GM19099 (cell line): ENCODE results near the gene SLC18A2.

Experiments
- POLR2A ChIP-seq: IDR thresholded peaks from 3 replicates; pipeline ENCODE4 v1.6.1; 2011; ENCODE audit warnings: low read depth; ENCODE audit not compliant: insufficient read length; ENCODE audit errors: extremely low read depth

SLC18A2 gene

DNA sequence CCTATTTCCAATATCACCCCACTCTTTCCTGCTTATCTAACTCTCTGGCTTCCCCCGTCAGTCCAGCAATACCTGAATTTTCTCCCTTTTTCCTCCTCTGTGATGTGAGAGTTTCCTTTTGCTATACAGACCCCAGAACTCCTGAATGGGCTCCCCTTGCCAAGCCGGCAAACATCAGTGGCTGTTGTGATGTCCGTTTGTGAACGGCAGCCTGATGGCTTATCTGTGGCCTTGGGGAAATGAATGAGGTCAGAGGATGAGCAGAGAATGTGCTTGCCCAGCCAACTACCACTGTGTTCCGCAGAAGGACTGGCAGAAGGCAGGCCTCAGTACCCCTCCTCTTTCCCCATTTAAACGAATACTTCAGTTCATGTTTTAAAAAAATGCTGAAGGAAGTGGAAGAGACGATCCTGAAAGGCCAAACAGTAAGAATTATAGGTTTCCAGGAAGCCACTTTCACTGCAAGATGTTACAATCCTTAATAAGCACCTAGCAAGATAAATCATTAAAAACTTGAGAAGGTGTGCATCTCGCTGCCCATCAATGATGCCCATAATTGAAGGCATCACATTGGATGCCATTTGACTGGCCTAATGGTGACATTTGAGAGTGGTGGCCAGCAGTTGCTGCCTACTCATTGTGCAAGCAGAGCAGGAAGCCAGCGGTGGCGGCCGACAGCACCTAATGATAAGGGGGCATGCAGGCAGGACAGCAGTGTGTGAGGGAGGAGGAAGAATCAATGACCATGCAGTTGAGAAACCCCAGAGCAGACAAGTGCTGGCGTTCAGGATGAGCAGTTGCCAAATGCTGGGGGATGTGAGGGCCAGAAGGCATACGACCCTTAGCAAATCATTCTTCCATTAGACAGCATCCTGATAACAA, 31.5 kb downstream of the SLC18A2 start:
- no peak for TF ChIP-seq POLR2A

DNA sequence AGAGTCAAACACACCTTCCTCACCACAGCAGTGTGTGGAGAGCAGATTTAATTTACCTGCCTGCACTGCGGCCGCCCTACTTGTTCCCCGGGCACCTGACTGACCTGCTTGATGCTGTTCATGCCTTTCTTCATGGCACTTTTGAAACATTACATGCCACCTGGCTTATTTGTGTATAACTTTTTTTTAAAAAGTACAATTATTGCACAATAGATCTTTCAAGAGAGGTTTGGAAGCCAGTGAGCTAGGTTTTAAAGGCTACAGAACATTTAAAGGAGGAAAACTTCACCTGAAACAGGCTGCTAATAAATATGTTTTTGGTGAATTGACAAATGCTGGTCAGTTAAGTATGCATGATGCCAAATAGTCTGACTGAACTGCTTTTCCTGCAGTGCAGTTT, 33.1 kb downstream of the SLC18A2 start:
- TF ChIP-seq POLR2A: no peak

DNA sequence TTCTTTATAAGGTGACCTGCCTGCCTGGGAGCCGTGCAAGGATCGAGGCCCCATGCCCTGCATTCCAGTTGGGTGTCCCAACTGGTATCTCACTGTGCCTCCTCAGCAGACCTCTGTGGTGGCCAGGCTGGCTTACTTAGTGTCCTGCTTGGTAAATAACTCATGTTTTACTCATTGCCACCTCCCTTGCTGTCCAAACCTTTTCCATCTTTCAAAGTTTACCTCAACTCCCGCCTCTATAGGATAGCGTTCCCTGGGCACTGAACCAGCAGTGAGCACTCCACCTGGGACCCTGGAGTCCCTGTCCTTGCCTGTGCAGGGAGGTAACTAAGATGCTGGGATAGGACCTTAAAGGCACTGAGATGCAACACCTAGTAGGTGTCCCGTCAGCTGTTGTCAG, 33.6 kb downstream of the SLC18A2 start:
- TF ChIP-seq POLR2A: no peak

DNA sequence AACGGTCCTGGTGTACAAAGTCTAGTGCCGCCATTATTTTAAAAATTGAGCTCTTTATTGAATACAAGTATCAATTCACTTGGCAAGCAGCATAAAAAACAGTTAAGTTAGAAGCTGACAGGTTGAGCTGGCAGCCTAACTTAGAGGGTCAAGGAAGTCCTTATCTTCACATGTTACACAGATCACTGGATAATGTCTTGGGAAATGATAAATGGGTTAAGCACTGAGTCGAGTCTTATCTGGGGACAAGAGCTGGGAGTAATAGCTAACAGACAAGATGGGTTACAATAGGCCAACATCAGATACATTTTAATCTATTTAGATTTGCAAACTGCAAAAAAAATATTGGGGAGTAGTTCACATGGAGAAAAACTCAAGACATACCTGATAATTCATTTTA, 34.2 kb downstream of the SLC18A2 start:
- TF ChIP-seq POLR2A: no peak

DNA sequence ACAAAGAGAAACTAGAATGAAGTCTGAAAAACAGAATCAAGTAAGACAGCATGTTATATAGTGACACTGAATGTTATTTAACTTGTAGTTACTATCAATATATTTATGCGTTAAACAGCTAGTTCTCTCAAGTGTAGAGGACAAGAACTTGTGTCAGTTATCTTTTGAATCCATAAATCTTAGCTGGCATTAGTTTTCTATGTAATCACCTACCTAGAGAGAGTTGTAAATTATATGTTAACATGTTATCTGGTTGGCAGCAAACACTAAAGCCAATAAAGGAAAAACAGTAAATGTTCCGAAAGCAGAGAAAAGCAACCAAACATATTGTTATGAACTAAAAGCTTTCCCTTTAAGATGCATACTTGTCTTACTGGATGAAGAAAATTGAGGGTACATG, 36.8 kb downstream of the SLC18A2 start:
- TF ChIP-seq POLR2A: no peak

DNA sequence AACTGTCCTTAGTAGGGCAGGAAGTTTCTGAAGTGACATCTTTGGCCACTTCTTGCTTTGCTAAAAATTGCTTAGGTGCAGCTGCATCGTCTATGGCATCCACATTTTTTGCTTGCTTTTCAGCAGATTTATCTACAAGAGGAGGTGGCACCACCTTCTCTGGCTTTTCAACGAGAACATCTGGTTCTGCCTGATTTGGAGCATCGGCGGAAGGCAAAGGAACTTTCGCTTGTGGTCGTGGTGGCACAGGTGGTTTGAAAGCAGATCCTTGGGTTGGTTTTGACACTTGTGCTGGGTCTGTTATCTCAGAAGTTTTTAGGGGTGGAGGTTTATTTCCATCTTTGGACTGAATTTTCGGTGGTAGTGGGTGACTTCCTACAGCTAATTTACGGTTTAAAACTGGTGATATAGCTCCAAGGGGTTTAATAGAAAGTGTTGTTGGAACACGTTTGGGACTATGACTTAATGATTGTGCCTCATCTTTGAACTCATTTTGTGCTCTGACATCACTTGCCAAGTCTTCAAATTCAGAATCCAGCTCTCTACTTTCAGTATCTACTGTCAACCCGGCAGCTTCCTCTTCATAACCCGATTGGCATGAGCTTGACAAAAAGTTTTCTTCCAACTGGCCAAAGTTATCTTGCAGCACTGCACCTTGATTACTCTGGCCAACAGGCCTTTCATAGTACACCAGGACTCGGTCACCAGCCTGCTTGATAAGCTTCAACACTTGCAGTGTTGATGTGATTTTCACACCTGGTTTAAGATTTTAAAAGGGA, 44.0 kb downstream of the SLC18A2 start:
- no peak for TF ChIP-seq POLR2A

DNA sequence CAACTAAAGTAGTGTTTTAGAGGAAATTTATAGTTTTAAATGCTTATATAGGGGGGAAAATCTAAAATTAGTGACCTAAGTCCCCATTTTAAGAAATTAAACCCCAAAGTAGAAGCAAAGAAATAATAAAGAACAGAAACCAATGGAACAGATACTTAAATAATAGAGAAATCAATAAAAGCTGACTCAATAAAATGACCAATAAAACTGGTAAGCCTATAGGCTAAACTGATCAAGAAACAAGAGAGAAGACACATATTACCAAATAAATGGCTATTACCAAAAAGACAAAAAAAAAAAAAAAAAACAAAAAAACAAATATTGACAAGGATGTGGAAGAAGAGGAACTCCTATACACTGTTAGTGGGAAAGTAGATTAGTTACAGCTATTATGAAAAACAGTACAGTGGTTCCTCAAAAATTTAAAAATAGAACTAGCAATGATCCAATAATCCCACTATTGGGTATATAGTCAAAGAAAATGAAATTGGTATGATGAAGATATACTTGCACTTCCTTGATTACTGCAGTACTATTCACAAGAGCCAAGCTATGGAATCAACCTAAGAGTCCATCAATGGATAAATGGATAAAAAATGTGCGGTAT, 53.2 kb downstream of the SLC18A2 start:
- TF ChIP-seq POLR2A: no peak

DNA sequence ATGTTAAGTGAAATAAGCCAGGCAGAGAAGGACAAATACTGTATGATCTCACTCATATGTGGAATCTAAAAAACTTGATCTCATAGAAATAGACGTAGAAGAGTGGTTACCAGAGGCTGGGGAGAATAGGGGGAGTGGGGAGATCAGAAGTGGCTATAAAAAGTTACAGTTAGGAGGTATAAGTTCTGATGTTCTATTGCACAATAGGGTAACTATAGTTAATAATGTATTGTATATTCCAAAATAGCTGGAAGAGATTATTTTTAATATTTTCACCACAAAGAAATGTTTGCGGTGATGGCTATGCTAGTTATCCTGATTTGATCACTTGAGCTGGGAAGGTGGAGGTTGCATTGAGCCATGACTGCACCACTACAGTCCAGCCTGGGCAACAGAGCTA, 53.8 kb downstream of the SLC18A2 start:
- TF ChIP-seq POLR2A: no peak

DNA sequence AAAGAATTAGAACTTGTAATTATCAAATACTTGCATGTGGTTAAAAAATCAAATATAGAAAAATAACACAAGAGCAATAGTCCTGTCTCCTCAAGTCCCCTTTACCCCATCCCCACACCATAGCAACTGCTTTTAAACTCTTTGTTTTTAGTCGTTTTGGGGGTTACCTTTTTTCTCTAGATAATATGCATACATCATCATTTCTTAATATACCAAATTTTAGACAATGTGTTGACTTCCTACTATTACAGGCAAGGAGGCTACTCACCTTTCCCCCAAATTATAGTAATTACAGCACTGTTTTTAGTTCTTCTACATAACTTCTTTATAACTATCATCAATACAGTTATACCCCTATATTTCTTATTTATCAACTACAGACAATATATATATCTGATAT, 57.3 kb downstream of the SLC18A2 start:
- TF ChIP-seq POLR2A: no peak

DNA sequence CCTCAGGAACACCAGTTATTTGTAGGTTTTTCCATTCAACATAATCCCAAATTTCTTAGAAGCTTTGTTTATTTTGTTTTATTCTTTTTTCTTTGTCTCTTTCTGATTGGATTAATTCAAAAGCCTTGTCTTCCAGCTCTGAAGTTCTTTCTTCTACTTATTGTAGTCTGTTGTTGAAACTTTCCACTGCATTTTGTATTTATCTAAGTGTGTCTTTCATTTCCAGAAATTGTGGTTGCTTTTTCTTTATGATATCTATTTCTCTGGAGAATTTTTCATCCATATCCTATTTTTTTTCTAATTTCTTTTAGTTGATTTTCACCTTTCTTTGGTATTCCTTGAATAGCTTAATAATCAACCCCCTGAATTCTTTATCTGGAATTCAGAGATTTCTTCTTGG, 58.5 kb downstream of the SLC18A2 start:
- TF ChIP-seq POLR2A: no peak

DNA sequence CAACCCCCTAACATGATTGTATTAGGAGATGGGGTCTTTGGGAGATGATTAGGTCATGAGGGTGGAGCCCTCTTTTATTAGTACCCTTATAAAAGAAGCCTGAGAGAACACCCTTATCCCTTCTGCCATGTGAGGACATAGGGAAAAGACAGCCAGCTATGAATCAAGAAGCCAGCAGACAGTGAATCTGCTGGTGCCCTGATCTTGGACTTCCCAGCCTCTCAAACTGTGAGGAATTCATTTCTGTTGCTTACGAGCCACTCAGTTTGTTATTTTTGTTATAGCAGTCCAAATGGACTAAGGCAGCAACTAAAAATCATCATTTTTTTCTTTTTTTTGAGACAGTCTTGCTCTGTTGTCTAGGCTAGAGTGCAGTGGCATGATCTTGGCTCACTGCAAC, 59.8 kb downstream of the SLC18A2 start:
- TF ChIP-seq POLR2A: no peak

DNA sequence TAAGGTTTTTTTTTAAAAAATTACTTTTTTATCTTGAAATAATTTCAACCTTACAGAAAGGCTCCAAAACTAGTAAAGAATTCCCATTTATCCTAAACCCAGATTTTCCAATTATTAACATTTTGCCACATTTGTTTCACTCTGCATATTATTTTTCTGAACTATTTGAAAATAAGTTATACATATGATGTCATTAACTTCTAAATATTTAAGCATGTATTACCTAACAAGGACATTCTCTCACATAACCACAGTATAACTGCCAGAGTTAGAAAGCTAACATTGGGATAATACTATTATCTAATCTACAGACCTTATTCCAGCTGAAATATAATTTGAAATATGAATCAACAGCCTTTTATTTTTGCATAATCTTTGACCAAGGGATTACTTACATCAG, 65.8 kb downstream of the SLC18A2 start:
- TF ChIP-seq POLR2A: no peak

DNA sequence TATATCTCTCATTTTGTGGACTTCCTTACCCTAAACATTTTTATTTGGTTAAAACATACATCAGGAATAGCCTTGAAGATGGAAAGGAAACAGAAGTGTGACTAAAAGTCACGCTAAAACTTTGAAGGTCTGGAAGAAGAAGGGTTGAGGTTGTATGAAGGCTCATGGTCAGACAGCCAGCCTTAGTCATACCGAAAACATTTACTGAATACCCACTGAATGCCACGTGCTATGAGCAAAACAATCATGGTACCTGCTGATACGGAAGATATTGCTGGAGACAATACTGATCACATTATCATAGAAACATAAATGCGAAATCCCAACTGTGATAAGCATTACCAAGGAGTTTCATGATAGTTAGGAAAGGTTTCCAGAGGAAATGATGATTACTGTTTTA, 70.3 kb downstream of the SLC18A2 start:
- no peak for TF ChIP-seq POLR2A

DNA sequence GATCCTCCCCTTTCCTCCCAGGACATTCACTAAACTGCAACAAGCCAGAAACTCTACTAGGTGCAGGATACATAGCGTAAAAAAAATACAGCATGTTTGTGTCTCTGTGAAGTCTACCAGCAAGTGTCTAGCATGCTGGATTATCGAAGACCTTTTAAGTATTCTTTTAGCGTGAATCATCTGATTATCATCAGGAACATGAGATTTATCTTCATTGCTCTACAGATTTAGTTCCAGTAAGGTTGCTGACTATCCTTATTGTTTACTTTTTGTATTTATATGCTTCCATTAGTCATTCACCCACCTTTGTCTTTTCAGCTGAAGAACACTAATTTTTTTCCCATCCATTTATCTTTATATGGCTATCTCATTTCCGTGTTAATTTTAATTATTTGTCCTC, 71.5 kb downstream of the SLC18A2 start:
- TF ChIP-seq POLR2A: no peak

DNA sequence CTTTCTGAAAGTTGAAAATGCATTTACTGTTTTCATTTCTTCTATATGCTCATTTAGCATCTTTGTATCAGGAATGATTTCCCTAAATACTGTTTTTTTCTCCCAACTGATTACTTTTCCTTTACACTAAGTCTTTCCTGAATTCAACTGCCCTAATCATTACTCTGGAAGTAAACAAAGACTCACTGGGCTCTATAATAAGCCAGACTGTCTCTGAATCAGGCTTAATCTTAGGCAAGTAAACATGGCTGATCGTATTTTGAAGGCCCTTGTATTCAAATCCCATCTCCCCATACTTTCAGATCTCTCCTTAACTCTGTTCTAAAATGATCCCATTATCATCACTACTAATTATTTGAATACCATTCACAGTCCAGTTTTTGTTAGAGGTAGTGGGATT, 72.7 kb downstream of the SLC18A2 start:
- no peak for TF ChIP-seq POLR2A

DNA sequence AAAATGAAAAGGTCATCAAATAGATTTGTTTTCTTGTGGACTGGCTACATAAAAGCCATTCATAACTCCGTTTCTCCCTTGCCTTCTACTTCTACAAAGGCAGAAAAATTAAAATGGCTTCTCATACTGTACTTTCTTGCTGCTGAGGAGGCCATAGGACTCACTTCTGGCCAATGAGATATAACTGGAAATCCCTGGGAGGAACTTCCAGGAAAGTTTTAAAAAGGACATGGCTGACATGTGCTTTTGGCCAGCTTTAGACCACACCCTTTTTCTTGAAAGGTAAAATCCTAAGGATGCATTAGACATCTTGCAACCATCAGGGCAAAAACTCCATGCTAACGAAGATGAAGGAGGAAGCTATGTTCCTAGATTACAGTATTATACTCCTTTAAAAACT, 75.8 kb downstream of the SLC18A2 start:
- TF ChIP-seq POLR2A: no peak

DNA sequence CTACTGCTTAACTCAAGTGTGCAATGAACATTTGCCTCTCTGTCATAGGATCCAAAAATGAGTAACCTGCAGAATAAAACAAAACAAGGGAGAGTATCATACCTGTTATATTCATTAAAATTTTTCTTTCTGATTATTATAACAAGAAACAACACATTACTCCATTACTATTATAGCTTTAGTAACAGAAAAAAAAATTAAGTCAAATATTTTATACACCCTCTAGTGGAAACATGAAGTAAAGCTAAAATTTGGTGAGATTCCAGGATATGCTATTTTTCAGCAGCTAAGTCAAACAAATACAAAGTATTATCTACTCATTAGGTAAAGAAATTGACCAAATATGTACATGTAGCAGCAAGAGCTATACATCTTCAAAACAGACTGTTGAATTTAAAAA, 78.0 kb downstream of the SLC18A2 start:
- no peak for TF ChIP-seq POLR2A
